GM18511 (cell line): ENCODE measurements around the gene TLE2.
A peak's percentile ranks its signal among the peaks of the same experiment; 100 is the strongest.

ENCODE experiments used
- ATAC-seq: cut with Tn5 transposase; IDR thresholded peaks from one replicate; pipeline ENCODE4 v1.9.1; 2021; ENCODE audit warnings: mild to moderate bottlenecking, moderate library complexity; ENCODE audit not compliant: unreplicated experiment

The TLE2 gene

DNA sequence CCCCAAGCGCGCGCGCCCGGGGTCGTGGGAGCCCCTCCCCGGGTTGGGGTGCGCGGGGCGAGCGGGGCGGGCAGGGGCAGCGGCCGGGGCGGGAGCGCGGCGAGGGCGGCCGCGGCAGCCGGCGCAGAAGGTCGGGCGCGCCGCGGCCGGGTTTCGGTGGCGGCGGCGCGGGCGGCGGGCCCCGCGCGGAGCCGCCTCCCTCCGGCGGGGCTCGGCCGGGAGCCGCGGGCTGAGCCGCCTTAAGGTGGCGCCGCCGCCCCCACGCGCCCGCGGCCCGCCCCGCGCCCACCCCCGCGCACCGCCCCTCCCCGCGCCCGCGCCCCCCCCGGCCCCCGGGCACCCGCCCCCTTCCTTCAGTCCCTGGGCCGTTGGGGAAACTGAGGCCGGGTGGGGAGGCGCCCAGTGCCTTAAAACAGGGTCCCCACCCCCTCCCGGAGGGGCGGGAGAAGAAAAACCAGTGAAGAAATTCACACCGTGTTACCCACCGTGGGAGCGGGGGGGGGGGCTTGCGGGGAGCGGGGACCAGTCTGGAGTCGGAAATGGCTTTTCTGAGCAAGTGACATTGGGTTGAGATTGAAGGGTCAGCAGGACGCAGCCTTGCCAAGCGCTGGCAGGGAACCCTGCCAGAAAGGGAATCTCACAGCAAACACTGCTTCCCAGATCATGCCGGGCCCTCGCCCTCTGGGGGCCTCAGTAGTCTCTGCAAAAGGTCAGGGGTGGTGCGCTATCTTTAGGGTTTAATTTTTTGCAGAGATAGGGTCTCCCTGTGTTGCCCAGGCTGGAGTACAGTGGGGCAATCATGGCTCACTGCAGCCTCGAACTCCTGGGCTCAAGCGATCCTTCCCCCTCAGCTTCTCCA lies at the start of gene TLE2:
Gene TLE2 (minus strand): TSS at position 216 of the 859 bp plus-strand sequence. CDS start 376 bp downstream, outside the sequence.
- no peak for ATAC-seq

DNA sequence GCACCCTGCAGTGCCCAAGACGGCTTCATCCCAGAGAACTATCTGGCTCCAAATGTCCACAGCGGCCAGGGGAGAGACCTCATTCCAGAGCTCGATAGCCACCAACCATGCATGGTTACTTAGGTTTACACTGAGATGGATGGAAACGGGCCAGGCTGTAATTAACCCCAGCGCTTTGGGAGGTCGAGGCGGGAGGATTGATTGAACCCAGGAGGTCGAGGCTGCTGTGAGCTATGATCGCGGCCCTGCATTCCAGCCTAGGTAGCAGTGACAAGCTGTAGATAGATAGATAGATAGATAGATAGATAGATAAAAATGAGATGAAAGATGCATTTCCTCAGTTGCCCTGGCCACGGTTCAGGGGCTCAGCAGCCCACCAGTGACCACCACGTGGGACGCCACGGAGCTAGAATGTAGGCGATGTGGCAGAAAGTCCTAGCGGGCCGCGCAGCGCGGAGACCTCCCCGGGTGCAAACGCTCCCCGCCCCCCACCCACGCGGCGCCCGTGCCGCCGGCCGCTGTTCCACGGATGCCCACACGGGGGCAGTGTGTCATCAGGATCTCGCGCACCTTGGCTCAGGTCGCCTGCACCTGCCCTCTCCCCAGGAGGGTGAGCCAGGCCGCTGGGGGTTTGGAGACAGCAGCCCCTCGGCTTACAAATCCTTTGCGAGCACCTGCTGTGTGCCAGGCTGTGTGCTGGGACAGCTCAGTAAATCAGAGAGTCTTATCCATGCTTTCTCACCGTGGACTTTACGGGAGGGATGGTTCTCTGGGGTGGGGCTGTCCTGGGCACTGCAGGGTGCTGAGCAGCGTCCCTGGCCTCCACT lies 46.7 kb upstream of the TLE2 start:
- ATAC-seq = no peak

DNA sequence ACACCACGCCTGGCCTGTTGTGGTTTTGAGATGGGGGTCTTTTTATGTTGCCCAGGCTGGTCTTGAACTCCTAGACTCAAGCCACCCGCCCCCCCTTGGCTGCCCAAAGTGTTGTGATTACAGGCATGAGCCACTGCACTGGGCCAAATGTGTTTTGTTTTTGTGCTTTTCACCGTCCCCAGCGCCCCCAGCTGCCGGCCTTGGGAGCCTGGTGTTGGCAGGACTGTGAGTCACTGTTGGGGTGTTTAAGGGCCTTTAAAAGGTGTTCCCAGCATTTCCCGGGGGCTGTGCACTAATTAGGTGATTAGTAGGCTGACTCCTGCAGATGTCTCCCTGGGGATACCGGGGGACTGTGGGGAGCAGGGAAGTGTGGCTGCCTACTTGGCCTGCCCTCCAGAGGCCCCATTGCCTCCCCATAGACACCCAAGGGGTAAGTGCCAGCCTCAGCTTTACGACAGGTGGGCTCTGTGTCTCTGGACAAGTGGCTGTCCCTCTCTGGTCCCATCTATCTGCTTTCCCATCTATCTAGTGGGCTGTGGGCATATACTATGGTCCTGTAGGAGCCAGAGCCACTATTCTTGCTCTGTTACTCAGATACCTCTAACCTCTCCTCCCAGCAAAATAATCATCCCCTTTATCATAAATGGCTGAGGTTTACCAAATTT lies 45.0 kb upstream of the TLE2 start:
- ATAC-seq = no peak

DNA sequence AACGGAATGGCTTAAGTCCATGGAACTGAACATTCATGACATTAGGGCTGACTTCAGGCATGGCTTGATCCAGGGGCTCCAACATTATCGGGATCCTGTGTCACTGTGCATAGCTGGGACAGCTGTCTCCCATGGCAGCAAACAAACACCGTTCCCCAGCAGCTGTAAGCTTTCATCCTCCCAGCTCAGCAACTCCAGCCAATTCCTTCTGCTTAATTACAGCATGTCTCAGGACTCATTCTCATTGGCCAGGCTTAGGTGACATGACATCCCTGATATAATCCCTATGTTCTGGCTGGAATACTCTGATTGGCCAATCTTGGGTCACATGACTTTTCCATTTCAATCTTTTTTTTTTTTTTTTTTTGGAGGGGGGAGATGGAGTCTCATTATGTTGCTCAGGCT lies 44.1 kb upstream of the TLE2 start:
- no peak for ATAC-seq

DNA sequence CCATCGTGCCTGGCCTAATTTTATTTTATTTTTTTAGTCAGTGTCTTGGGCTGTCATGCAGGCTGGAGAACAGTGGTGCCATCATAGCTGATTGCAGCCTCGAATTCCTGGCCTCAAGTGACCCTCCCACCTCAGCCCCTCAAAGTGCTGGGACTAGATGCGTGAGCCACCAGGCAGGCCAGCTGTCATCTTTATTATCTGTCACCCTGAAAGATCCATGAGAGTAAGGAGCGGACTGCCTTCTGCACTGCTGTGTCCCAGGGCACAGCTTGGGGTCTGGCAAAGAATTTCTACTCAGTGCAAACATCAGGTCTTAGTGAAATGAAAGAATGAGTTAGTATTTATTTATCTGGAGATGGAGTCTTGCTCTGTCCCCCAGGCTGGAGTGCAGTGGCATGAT lies 42.7 kb upstream of the TLE2 start:
- ATAC-seq = no peak

DNA sequence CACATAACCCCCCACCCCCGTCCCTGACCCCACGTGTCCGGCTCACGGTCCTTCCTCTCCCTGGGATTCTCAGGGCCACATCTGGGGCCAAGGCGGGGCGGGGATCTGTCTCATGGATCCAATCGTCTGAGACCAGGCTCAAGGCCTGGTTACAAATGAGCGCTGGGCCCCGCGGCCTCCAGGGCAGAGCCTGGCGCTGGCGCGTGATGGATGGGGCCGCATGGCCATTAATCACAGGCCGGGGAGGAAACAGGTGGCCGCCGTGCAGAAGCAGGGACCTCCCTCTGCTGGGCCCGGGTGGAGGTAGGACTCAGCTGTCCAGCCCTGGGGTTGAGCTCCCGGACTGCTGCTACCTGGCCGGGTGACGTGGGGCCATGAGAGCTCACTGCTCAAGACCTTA lies 39.0 kb upstream of the TLE2 start:
- ATAC-seq = no peak

DNA sequence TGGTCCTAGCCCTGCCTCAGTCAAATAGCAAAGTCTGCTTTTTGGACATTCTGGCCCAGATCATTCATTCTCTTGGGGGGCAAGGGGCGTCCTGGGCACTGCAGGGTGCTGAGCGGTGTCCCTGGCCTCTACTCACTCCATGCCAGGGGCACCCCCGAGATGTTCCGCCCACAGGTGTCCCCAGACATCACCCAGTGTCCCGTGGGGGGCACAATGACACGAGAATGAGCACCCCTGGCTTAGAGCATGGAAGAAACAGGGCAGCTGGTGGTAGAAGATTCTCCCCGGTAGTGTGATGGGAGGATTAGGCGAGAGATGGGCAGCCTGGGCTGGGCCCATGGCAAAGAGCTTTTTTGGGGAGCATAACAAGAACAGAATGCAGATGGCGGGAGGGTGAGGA lies 38.5 kb upstream of the TLE2 start:
- no peak for ATAC-seq

DNA sequence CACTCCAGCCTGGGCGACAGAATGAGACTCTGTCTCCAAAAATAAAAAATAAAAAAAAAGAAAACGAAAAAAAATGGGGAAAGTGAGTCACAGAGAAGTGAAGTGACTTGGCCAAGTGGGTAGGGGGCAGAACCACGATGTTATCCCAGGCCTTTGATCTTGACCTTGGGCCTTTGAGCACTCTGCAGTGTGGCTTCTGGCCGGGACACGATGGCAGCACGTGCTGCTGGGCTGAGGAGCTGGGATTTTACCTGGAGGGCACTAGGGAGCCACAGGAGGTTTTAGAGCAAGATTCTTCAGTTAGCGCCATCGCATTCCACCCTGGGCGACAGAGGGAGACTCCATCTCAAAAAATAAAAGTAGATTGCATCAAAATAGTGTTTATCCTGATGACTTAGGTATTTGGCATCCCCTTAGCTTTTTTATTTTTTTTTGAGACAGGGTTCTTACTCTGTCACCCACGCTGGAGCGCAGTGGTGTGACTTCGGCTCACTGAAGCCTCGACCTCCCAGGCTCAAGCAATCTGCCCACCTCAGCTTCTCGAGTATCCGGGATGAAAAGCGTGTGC lies 37.5 kb upstream of the TLE2 start:
- no peak for ATAC-seq

DNA sequence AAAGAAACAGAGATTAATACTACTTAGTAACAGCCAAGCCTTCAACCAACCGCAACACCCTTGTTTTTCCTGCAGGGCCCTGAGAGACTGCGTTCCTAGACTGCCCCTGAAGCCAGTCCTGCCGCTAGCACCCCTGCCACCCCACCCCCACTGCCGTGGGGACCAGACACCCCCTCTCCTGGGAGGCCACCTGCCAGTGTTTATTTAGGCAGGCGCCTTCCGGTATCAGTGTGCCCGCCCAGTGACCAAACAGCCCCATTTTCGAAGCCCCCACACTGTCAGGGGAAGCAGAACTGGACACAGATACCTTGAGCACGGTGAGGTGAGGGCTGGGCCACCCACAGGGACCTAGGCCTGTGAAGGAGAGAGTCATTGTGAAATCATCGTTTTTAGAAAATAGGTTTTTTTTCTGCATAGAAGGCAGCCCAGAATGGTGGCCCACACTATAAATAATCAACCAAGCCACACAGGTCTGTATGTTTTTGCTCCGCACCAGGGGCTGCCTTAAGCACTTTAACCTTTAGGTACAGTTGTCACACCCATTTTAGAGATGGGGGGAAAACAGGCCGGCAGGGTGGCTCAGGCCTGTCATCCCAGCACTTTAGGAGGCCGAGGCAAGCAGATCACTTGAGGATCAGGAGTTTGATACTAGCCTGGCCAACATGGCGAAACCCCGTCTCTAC lies 36.7 kb upstream of the TLE2 start:
- ATAC-seq = peak; percentile 60

DNA sequence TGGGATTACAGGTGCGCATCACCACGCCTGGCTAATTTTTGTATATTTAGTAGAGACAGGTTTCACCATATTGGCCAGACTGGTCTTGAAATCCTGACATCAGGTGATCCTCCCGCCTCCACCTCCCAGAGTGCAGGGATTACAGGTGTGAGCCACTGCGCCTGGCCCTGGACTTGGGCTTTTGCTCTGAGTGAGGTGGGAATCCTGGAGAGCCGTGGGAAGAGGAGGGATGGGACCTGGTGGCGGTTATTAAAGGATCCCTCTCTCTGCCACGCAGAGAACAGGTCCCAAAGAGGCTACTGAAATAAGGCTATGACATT lies 34.9 kb upstream of the TLE2 start:
- ATAC-seq = no peak

DNA sequence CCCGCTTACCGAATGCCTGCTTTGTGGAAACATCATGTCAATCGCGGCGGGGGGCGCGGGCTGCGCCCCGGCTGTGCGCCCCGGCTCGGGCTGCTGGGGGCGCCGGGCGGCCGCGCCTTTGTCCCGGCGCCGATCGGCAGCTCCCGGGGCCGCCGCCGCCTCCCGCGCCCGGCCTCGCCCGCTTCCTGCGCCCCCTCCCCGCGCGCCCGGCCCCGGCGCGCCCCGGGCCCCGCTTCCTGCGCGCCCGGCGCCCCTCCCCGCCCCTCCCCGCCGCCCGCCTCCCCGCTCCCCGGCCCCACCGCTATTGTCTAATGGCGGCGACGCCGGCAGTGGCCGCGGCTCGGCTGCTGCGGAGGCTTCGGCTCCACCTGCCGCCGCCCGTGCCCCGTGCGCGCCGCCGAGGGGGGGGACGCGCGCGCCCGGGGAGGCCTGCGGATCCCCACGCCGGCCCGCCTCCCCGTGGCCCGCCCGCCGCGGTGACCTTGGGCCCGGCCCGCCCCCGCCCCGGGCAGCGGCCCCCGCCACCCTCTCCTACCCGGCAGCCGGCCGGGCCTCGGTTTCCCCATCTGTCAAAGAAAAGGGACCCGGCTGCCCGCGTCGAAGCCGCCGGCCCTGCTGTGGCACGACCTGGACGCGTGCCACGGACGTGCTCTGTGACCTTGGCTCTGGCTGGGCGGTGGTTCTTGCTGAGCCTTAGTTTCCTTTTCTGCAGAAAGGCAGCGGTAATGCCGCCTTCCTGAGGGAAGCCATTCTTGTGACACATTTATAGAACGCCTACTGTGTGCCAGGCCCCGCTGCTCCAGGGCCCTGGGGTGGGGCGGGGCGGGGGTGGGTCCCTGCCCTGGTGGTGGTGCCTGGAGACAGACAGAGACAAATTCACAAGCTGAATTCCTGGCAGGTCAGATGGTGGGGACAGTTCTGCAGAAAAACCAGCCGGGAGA lies 33.4 kb upstream of the TLE2 start, which contains the start of gene TLE5:
Gene TLE5 (minus strand): TSS at position 331 of the 941 bp plus-strand sequence. CDS start 295 bp downstream, at position 36.
- no peak for ATAC-seq

DNA sequence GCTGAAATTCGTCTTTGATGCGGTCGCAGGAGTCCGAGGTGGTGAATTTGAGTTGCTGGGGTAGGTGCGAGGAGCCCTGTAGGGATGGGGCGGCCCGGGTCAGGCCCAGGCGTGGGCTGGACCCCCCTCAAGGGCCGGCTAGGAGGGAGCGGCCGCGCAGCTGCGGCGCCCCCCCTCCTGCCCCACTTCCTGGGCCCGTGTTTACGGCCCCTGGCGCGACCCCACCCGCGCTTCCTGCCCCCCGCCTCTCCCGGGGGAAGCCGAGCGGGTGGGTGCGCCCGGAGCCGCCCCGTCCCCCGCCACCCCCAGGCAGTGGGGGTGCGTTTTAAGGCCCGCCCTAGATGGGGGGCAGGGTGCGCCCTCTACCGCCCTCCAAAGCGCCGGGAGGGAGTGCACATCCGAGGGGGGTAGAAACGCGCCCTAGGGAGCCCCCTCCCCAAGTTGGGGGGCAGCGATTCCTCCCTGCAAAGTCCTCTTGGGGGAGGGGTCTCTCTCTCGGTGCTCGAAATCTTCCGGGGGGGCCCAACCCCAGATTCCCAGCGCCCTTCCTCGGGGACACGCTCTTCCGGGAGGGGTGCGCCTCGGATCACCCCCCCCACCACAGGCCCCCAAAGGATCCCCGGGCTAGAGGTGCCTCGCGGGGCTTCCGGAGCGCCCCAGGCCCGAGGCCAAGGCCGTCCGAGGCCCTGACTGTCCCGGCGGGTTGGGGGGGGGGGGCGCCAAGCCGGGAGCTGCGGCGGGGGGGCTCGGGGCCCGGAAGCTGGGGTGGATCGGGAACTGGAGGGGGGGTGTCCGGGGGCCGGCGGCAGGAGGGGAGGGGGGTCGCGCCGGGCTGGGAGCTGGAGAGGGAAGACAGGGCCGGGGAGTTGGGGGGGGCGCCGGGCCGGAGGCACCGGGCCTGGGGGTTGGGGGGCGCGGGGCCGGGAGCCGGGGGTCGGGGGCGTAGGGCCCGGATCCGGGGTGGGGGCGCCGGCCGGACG lies 32.4 kb upstream of the TLE2 start:
- no peak for ATAC-seq

DNA sequence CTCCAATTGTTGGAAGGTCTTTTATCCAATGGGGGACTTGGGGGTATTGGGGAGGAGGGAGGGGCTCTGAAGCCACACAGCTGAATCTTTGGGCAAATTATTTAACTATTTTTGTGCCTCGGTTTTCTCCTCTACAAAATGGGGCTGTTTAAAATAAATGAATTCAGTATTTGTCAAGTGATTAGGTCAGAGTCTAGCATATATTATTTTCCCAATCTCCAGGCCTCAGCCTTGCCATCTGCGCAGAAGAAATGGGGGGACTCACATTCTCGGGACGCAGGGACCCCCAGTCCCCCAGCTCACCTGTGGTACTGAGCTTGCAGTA lies 31.7 kb upstream of the TLE2 start:
- no peak for ATAC-seq

DNA sequence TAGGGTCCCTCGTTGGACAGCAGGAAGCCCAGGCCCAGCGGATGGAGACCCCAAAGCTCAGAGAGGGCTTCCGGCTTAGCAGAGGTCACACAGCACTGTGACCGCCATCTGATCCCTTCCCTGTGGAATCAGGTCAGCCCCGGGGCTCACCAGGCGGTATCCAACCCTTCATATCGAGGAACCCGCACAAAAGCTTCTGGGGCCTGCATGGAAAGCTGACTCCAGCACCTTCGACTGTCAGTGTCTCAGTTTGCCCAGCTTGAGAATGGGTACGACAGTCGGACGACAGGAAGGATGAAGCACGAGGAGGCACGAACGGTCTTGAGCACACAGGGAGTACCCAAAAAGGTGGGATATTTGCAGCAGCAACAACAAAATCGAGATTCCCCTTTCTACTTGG lies 30.6 kb upstream of the TLE2 start:
- no peak for ATAC-seq

DNA sequence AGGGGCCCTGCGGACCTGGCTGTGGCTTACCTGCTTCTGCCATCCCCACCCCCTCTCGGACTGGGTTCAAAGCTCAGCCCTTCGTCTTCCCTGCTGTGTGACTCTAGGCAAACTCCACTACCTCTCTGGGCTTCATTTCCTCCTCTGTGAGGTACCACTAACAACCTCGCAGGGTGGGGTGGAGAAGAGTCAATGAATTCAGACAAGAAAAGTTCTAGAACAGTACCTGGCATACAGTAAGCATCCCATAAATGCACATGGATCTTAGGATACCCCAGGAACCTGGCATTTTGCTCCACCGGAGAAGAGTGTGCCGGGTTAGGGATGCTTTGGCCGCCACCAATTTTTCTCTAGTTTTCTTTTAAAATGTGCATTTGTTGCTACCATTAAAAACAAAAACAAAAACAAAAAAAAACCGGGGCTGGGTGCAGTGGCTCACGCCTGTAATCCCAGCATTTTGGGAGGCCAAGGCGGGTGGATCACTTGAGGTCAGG lies 29.8 kb upstream of the TLE2 start:
- no peak for ATAC-seq

DNA sequence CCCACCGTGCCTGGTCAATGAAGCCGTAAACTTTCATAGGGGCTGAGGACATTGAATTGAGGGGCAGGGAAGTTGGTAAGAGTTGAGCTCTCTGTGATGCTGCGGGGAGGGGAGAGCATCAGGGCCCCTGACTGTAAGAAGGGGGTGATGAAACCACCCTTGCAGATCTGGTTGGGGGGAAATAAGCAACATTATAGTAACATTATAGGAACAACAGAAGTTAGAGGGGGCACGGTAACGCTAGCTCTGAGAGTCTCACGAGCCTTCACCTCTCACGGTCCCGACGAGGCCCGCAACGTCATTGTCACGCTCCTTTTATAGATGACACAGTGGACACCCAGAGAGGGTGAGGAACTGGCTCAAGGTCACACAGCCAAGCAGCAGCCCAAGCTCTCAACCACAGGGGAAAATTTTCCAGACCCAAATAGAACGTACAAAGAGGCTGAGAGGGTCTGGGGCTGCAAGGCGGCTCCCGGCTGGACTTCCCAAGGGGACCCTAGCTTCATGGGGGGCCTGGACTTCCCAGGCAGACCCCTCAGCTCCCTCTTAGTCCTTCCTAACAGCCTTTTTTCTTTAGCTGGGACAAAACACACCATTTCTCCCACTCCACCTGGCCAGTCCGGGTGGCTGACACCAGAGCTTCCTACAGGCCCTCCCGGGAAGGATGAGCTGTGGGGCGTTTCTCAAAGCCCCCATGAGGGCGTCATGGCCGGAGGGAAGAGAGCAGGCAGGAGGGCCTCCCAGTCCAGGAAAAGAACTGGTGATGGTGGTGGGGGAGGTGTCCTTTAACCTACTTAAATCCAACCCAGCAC lies 29.1 kb upstream of the TLE2 start:
- no peak for ATAC-seq

DNA sequence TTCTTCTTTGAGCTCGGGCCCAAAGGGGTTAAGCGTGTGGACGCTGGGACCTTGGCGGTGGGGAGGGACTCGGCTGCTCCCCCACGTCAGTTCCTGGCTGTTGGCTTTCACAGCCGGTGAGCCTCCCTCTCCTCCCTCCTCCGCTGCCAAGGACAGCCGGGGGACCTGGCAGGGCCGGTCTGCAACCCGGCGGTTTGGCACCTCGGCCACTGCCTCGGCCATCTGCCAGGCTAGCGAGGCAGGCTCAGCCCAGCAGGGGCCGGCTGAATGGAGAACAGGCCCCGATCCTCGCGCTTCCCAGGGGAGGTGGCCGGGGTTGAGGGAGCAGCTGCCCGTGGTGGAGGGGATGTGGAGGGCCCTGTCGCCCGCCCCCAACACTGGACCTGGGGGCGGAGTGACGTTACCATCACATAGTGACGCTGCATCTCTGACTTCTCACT lies 28.2 kb upstream of the TLE2 start:
- no peak for ATAC-seq
